AG08395 (cell line): ENCODE results near the gene CRHR2.
A peak's percentile ranks its signal among the peaks of the same experiment; 100 is the strongest.

ENCODE experiments used
- DNase-seq: peaks from one replicate; pipeline ENCODE4 v3.0.0; 2012; ENCODE audit warnings: mixed read lengths, low spot score

CRHR2 gene

GRCh38 chr7:30679664-30680063 is 2.6 kb downstream of the CRHR2 start:
- no peak for DNase-seq

GRCh38 chr7:30678805-30679204 is 3.5 kb downstream of the CRHR2 start:
- DNase-seq, result no peak

- no peak for DNase-seq
Observed at GRCh38 chr7:30674876-30675275, 7.4 kb downstream of the CRHR2 start.

- no peak for DNase-seq
Observed at GRCh38 chr7:30674420-30674819, 7.8 kb downstream of the CRHR2 start.

- peak; percentile 82 for DNase-seq
Observed at GRCh38 chr7:30671793-30672465, 10.3 kb downstream of the CRHR2 start.

- DNase-seq, result no peak
Observed at GRCh38 chr7:30668102-30668501, 14.2 kb downstream of the CRHR2 start.

GRCh38 chr7:30667172-30667571 is 15.1 kb downstream of the CRHR2 start:
- DNase-seq, result no peak

GRCh38 chr7:30665449-30665848 is 16.8 kb downstream of the CRHR2 start:
- no peak for DNase-seq

- DNase-seq, result no peak
Observed at GRCh38 chr7:30665043-30665442, 17.2 kb downstream of the CRHR2 start.

GRCh38 chr7:30664184-30664885 is 17.9 kb downstream of the CRHR2 start:
- DNase-seq, result no peak

GRCh38 chr7:30663414-30663813 is 18.8 kb downstream of the CRHR2 start:
- DNase-seq, result no peak

- DNase-seq, result no peak
Observed at GRCh38 chr7:30662431-30662939, 19.8 kb downstream of the CRHR2 start.

GRCh38 chr7:30661926-30662325 is 20.3 kb downstream of the CRHR2 start:
- DNase-seq, result no peak

GRCh38 chr7:30660331-30661255 is 21.7 kb downstream of the CRHR2 start:
- DNase-seq, result no peak

- DNase-seq, result no peak
Observed at GRCh38 chr7:30659312-30659711, 22.9 kb downstream of the CRHR2 start.

GRCh38 chr7:30658479-30659074 is 23.7 kb downstream of the CRHR2 start:
- DNase-seq, result no peak

GRCh38 chr7:30657131-30657530 is 25.1 kb downstream of the CRHR2 start:
- no peak for DNase-seq

GRCh38 chr7:30656006-30656957 is 26.0 kb downstream of the CRHR2 start:
- DNase-seq, result no peak

GRCh38 chr7:30655096-30655970 is 26.9 kb downstream of the CRHR2 start:
- no peak for DNase-seq
